GM15510 (cell line): ENCODE data around the gene CGN.

Experiments used
- POLR2A ChIP-seq: IDR thresholded peaks from 3 replicates; pipeline ENCODE4 v1.6.1; 2011; ENCODE audit warnings: borderline replicate concordance; ENCODE audit not compliant: insufficient read length; ENCODE audit errors: extremely low read depth

Gene CGN

GRCh38 chr1:151510020-151510405 lies 1.2 kb upstream of the CGN start:
- no peak for TF ChIP-seq POLR2A

- no peak for TF ChIP-seq POLR2A
Measured at GRCh38 chr1:151510614-151510956, 602 bp upstream of the CGN start.

GRCh38 chr1:151511636-151512215 lies 539 bp downstream of the CGN start:
- TF ChIP-seq POLR2A, result no peak

- TF ChIP-seq POLR2A, result no peak
Measured at GRCh38 chr1:151512326-151512725, 1.1 kb downstream of the CGN start.

GRCh38 chr1:151512801-151513625 lies 1.8 kb downstream of the CGN start:
- no peak for TF ChIP-seq POLR2A

- no peak for TF ChIP-seq POLR2A
Measured at GRCh38 chr1:151513626-151514121, 2.5 kb downstream of the CGN start.

GRCh38 chr1:151514366-151514765 lies 3.2 kb downstream of the CGN start:
- no peak for TF ChIP-seq POLR2A

- TF ChIP-seq POLR2A, result no peak
Measured at GRCh38 chr1:151515265-151515664, 4.1 kb downstream of the CGN start.

GRCh38 chr1:151516031-151516511 lies 4.9 kb downstream of the CGN start:
- no peak for TF ChIP-seq POLR2A

- no peak for TF ChIP-seq POLR2A
Measured at GRCh38 chr1:151518431-151518830, 7.2 kb downstream of the CGN start.

- TF ChIP-seq POLR2A, result no peak
Measured at GRCh38 chr1:151518936-151519335, 7.7 kb downstream of the CGN start.

GRCh38 chr1:151519667-151520066 lies 8.5 kb downstream of the CGN start:
- no peak for TF ChIP-seq POLR2A

- no peak for TF ChIP-seq POLR2A
Measured at GRCh38 chr1:151520359-151520758, 9.2 kb downstream of the CGN start.

GRCh38 chr1:151523326-151523725 lies 12.1 kb downstream of the CGN start:
- no peak for TF ChIP-seq POLR2A

- TF ChIP-seq POLR2A, result no peak
Measured at GRCh38 chr1:151524736-151525135, 13.5 kb downstream of the CGN start.
